GM12864 (cell line): ENCODE results near the gene CDC42BPA.
"Not testable (repeated sequence)": the region's sequence is repeated elsewhere in the genome, so short reads cannot be mapped to it uniquely, and the experiment has no call there.

Experiments used
- DNase-seq: peaks from one replicate; pipeline ENCODE4 v3.0.0-alpha.2; 2011; ENCODE audit warnings: low read depth
- H3K4me3 ChIP-seq: 2 replicates; pipeline ENCODE4 v1.5.1; 2011; ENCODE audit warnings: mild to moderate bottlenecking, low read depth, low read length, control low read depth
- TF ChIP-seq, protein P1 (sequence below): IDR thresholded peaks from 2 replicates; pipeline ENCODE4 v1.5.1; 2011; ENCODE audit warnings: low read depth, mild to moderate bottlenecking, moderate library complexity, low read length, control low read depth, inconsistent platforms; ENCODE audit errors: missing control alignments

Gene CDC42BPA

DNA sequence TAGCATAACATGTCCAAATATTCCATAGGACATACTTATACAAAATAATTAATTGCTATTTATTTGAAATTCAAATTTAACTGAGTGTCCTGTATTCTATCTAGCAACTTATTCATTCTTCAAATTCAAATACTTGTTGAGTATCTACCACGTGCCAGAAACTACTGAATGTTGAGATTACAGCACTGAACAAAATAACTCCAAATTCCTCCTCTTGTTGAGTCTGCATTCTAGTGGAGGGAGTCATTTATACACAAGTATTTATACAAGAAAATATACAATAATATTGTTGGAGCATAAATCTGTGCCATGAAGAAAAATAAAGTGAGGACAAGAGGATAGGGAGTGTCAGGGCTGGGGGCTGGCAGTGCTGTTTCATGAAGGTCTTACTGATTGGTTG, 43.7 kb upstream of the CDC42BPA start:
- DNase-seq, result no peak
- no peak overlapping the region for H3K4me3 ChIP-seq
- TF ChIP-seq, protein P1, sequence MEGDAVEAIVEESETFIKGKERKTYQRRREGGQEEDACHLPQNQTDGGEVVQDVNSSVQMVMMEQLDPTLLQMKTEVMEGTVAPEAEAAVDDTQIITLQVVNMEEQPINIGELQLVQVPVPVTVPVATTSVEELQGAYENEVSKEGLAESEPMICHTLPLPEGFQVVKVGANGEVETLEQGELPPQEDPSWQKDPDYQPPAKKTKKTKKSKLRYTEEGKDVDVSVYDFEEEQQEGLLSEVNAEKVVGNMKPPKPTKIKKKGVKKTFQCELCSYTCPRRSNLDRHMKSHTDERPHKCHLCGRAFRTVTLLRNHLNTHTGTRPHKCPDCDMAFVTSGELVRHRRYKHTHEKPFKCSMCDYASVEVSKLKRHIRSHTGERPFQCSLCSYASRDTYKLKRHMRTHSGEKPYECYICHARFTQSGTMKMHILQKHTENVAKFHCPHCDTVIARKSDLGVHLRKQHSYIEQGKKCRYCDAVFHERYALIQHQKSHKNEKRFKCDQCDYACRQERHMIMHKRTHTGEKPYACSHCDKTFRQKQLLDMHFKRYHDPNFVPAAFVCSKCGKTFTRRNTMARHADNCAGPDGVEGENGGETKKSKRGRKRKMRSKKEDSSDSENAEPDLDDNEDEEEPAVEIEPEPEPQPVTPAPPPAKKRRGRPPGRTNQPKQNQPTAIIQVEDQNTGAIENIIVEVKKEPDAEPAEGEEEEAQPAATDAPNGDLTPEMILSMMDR, result no peak

GRCh38 chr1:227357927-227358302, 39.6 kb upstream of the CDC42BPA start:
- TF ChIP-seq, protein P1, result no peak
- no peak overlapping the region for H3K4me3 ChIP-seq
- DNase-seq, result no peak

DNA sequence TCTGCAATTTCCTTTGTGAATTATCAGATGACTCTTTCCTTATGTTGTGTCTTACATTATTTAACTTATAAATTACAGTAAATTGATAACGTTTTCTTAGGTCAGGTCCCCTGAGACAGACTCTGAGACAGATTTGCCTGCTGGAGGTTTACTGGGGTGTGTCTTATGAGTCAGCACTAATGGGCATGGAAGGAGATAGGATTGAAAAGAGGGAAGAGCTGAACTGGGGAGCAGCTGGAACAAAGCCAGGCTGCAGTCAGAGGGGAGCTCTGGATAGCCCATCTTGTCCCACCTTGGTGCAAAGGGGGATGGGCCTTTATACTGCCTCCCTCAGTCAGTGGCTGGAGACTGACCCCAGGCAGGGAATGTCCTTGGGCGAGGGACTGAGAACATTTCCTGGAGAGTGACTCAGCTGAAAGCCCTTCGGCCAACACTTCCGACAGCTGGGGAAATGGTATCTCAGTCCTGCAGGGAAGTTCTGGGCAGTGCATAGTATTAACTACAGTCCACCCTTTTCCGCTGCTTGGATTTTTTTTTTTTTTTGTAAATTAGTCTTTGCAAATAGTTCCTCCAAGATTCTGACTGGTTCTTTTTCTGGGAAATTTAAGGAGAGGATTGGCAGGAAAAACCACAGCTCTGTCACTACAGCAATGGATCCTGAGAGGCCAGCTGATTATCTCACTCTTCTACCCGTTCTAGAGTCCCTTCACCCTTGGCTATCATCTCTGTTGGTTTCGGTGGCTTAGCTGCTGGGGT, 39.1 kb upstream of the CDC42BPA start:
- no peak for DNase-seq
- TF ChIP-seq, protein P1, result no peak
- no peak overlapping the region for H3K4me3 ChIP-seq

GRCh38 chr1:227356620-227357146, 38.4 kb upstream of the CDC42BPA start:
- TF ChIP-seq, protein P1, result no peak
- H3K4me3 ChIP-seq, result no peak overlapping the region
- no peak for DNase-seq

DNA sequence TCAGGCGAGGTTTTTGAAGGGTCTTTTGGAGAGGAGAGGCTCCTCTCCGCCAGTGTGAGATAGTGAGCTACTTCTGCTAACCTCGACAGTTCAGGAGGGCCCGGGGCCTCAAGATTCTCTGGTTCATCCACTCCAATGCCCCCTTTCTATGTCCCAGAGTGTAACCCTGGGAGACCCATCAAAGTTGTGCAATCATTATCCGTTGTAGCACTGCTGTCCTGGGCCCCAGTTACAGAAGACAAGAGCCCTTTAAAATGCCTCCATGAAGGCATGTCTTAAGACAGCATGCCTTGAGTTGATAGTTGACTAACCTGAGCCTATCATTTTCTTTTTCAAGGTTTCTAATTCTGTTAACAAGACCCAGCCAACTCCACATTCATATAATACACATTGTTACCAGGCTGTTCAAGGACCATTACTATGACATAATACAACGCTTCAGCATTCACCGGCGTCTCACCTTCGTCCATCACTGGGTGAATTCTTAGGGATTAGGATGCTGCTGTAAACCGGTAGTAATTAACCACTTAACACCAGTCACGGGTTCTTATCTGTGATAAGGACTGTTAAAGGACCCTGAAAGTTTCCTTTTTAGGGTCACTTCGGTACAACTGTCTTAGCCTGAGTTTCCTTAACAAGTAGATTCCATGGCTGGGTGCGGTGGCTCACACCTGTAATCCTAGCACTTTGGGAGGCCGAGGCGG, 37.4 kb upstream of the CDC42BPA start:
- TF ChIP-seq, protein P1, result no peak
- DNase-seq, result no peak

GRCh38 chr1:227353186-227353585, 34.9 kb upstream of the CDC42BPA start:
- DNase-seq, result no peak
- TF ChIP-seq, protein P1, result no peak
- no peak overlapping the region for H3K4me3 ChIP-seq

More for the DNA sequence above, 37.4 kb upstream of the CDC42BPA start:
- no peak overlapping the region for H3K4me3 ChIP-seq

DNA sequence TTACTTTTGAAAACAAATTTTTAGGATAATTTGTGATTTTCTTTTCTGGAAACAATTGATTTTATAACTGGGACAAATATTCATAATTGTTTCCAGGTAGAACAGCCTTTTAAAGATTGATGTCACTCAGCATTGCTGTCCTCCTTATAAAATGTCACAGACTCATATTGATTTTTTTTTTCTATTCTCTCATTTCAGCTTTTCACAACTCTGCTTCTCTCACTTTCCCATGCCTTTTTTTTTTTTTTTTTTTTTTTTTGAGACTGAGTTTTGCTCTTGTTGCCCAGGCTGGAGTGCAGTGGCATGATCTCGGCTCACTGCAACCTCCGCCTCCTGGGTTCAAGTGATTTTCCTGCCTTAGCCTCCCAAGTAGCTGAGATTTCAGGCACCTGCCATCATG, 33.9 kb upstream of the CDC42BPA start:
- DNase-seq, H3K4me3 ChIP-seq: not testable (repeated sequence)
